ENCODE measurements around the gene CKM.
"Not testable (repeated sequence)": the region's sequence is repeated elsewhere in the genome, so short reads cannot be mapped to it uniquely, and the experiment has no call there.

Gene CKM

DNA sequence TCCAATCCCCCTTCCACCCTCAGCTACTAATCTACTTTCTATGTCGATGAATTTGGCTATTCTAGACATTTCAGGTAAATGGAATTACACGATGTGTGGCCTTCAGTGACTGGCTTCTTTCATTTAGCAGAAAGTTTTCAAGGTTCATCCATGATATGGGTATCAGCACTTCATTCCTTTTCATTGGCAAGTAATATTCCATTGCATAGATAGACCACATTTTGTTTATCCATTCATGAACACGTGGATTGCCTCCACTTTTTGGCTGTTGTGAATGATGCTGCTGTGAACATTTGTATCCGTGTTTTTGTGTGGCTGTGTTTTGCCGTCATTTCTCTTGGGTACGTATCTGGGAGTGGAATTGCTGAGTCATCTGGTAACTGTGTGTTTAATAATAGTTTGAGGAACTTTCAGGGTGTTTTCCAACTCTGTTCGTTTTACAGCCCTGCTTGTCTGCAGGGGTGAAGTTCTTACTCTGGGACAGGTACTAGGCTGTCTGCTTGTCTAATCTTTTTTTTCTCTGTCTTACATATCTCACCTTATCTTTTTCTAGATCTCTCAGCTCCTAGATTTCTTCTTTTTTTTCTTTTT, 39.1 kb downstream of the CKM start:
- no peak for DNase-seq

DNA sequence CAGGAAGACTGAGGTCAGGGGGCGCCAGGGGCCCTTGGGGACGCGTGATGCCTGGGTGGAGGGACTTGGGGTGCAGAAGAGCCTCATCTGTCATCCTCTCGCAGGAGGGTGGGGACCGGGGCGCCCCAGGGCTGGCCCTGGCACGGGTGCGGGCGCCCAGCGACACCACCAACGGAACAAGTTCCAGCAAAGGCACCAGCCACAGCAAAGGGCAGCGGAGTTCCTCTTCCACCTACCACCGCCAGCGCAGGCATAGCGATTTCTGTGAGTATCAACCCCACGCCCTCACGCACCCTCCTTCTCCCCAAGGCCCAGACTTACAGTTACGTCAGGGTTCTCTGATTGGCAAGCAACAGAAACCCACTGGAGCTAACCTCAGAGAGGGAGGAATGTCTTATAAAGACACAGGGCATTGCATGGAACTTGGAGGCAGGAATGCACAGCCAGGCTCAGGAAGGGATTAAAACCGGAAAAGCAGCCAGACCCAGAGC, 42.2 kb downstream of the CKM start:
- no peak for DNase-seq

DNA sequence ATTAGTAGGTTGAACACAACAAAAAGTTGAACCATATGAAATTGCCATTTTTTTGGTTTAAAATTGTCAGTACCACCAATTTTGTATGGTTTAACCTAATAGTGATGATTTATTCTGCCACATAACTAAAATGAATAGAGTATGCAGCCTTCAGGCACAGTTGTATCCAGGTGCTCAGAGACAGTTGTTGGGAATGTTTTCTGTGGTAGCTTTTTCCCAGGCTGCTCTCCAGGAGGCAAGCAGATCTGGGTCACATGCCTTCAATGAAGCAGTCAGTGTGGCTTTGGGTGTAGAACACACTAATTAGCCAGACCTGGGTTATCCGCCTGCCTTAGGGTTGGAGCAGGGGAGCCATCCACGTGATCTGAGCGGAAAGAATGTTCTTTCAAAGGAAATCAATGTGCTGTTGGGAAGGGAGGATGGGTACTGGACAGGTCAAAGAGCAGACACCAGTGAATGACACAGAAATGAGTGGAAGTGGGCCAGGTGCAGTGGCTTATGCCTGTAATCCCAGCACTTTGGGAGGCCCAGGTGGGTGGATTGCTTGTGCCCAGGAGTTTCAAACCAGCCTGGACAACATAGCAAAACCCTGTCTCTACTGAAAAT, 43.0 kb downstream of the CKM start:
- DNase-seq, result no peak

DNA sequence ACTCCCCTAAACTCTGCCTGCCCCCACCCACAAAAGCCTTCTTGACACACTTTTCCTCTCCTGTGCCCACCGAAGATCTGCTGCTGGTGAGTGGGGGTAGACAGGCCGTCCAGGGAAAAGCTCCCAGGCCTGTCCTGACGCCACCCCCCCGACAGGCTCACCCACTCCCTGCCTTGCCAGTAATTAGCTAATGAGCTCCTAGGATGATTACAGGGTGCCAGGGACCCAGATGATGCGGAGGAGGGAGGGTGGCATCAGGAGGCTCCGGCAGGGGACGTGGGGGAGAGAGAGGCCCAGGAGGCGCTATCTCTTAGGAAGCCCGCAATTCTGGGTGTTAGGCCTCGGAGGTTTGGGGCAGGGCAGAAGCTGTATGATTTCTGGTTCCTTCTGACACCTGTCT, 44.6 kb downstream of the CKM start:
- no peak for DNase-seq

DNA sequence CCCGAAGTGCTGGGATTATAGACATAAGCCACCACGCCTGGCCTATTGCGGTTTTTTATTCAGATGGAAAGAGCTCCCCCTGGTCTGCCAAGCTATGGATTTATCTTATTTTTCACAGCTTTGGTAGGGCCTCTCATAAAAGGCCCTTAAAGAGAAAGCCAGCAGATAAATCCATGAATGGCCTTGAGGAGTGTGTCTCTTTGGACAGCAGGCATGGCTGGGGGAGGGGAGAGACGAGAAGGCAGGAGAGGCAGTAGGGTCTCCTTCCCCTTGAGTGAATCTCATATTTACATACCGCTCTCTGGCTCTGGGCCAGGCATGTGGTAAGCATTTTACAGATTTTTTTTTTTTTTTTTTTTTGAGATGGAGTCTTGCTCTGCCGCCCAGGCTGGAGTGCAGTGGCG, 46.4 kb downstream of the CKM start:
- DNase-seq, result no peak

DNA sequence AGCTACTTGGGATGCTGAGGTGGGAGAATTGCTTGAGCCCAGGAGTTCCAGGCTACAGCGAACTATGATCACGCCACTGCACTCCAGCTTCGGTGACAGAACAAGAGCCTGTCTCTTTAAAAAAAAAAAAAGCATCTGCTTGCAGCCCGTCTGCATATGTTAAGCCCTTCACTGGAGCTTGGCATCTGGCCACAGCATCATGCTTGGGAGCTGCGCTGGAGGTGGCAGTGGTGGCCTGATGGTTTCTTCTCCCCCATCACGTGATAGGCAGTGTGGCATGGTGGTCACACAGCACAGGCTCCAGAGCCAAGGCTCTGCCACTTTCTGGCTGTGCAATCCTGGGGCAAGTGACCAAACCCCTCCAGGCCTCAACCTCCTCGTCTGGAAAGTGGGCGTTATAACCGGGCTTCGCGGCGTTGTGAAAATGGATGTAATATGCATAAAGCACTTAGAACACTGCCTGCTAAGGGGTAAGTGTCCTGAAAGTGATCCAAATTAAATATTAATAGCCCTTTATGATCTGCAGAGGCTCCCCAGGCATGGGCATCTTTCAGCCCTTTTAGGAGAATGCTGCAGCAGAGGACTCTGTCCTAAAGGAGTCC, 47.2 kb downstream of the CKM start:
- DNase-seq, result no peak

DNA sequence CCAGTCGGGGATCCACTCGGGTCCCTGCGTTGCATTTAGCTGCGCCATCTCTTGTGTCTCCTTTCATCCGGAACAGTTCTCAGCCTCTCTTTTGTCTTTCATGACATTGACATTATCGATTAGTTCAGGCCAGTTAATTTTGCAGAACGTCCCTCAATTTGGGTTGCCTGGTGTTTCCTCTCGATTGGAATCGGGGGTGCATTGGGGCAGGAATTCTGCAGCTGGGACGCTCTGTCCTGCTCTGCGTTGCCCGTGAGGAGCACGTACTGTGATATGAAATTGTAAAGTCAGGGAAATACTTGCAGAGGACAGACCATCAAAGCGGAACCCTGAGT, 49.2 kb downstream of the CKM start:
- no peak for DNase-seq

DNA sequence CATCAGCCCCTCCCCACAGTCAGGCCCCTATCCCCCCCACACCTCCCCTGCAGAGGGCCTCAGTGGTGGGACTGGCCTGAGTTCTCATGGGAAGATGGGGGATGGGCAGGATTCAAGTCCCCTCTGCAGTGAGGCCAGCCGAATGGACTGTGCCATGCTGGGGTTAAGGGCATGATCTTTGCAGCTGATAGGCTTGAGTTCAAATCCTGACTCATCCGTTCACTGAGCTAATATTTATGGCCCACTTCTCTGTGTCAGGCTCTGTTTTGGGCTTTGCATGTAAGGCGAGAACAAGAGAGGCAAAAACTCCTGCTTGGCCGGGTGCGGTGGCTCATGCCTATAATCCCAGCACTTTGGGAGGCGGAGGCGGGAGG, 51.0 kb downstream of the CKM start:
- DNase-seq, result no peak

DNA sequence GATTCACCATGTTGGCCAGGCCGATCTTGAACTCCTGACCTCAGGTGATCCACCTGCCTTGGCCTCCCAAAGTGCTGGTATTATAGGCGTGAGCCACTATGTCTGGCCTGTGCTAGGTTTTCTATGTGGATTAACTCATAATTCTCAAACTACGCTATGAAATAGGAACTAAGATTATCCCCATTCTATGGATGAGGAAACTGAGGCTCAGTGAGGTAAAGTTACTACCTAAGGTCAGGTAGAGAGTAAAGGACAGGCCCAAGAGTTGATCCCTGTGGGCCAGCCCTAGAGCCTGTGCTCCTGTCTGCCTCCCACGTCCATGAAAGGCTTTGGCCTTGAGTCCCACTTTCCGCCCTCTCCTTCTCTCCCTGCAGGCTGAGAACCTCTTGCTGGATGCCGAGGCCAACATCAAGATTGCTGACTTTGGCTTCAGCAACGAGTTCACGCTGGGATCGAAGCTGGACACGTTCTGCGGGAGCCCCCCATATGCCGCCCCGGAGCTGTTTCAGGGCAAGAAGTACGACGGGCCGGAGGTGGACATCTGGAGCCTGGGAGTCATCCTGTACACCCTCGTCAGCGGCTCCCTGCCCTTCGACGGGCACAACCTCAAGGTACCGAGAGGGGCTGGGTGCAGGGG, 51.5 kb downstream of the CKM start:
- DNase-seq, result no peak

DNA sequence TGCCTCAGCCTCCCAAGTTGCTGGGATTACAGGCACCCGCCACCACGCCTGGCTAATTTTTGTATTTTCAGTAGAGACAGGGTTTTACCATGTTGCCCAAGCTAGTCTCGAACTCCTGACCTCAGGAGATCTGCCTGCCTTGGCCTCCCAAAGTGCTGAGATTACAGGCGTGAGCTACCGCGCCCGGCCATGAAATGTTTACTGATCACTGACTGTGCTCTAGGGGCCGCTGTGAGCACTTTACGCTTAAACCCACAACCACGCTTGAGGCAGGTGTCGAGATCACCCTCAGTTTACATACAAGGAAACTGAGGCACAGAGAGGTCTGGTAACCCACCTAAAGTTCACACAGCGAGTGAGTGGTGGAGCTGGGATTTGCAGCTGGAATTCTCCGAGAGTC, 52.7 kb downstream of the CKM start:
- not testable (repeated sequence) for DNase-seq

DNA sequence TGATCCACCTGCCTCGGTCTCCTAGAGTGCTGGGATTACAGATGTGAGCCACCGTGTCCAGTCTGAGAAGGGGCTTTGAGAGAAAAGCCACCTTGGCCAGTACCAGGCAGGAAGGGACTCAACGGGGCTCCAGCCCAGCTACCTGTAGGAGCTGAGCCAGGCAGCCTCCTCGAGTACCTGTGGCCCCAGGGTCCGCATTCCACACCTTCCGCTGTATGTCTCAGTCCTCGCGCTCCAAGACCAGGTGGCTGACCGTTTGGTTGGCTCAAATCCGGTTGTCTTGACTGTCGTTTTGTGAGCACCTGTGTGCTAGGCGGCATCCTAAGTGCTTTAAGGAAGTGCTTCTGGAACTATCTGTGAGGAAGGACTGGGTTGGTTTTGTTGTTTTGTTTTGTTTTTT, 55.4 kb downstream of the CKM start:
- DNase-seq, result no peak

DNA sequence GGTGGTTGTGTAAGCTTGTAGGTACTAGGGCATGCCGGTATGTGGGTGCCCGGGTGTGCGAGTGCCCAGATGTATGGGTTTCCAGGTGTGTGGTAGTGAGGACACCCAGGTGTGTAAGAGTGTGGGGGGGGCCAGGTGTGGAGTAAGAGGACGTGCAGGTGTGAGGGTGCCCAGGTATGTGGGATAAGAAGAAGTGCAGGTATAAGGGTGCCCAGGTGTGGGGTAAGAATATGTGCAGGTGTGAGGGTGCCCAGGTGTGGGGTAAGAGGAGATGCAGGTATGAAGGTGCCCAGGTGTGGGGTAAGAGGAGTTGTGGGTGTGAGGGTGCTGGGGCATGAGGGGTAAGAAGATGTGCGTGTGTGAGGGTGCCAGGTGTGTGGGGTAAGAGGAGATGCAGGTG, 57.3 kb downstream of the CKM start:
- no peak for DNase-seq

DNA sequence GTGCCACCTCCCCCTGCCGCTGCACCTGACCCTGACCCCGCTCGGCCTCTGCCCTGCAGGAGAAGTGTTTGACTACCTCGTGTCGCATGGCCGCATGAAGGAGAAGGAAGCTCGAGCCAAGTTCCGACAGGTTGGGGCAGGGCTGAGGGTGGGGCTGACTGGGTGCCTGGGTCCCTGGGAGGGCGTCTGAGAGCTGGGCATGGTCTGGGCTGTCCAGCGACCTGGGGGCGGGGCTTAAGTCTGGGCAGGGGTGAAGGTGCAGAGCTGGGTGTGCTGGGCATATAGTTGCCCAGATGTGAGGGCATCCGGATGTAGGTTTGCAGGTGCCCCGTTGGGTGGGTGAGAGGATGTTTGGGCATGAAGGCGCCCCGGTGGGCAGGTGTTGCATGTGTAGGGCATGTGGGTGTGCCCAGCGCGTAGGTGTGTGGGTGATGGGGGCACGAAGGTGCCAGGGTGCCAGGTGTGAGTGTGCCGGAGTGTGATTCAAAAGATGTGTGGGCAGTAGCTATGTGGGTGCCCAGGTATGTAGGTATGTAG, 57.8 kb downstream of the CKM start:
- no peak for DNase-seq

DNA sequence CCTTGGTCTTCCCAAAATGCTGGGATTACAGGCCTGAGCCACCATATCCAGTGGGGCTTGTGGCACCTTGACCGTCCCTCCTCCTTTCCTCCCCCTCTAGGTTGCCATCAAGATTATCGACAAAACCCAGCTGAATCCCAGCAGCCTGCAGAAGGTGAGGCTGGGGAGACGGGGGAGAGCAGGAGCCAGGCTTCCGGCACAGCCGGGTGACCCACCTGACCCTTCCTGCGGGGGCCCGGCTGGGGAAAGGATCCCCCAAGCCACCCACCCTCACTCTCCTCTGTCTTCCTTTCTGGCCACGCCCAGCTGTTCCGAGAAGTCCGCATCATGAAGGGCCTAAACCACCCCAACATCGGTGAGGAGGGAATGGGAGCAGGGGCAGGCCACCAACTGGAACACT, 59.7 kb downstream of the CKM start:
- DNase-seq, result no peak

DNA sequence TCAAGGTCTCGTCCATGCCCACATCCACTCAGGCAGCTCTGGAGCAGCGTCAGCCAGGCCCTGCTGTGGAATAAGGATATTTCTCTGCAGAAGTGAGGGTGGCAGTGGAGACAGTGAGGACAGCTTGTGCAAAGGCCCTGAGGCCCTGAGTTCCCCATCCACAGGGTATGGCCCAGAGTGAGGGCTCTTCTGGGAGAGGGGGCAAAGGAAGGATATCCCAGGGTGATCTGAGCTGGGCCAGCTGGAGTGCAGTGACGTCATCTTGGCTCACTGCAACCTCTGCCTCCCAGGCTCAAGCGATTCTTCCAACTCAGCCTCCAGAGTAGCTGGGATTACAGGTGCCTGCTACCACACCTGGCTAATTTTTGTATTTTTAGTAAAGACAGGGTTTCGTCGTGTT, 60.1 kb downstream of the CKM start:
- no peak for DNase-seq

DNA sequence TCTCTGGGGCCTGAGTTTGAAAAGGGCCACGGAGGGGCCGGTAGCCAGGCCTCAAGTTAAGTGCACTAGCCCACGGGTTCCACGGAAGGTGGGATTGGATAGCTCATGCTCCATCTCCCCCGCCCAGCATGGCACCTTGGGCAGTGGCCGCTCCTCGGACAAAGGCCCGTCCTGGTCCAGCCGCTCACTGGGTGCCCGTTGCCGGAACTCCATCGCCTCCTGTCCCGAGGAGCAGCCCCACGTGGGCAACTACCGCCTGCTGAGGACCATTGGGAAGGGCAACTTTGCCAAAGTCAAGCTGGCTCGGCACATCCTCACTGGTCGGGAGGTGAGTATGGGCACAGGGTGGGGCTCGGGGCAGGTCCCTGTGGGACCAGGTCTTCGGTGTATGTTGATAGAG, 63.8 kb downstream of the CKM start:
- DNase-seq, result no peak

DNA sequence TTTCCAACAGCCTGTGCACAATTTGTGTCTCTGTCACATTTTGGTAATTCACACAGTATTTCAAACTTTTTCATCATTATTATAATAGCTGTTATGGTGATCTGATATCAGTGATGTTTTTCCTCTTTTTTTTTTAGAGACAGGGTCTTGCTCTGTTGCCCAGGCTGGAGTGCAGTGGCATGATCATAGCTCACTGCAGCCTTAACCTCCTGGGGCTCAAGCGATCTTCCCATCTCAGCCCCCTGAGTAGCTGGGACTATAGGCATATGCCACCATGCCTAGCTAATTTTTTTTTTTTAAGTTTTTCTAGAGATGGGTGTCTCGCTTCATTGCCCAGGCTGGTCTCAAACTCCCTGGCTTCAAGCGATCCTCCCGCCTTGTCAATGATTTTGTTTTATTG, 65.8 kb downstream of the CKM start:
- DNase-seq, result no peak
